ENCODE data around the gene RFPL2.

Gene RFPL2

GRCh38 chr22:32204856-32205722 lies at the start of gene RFPL2:
TSS of gene RFPL2 (minus strand) at chr22:32205073. CDS start at chr22:32202451, 2,622 bp downstream.
- no peaks in the 10 kb centered on the region for H4K20me1 ChIP-seq (ENCODE audit: low read depth, low read length)
- TF ChIP-seq CTCF (IDR thresholded peaks at IDR 0.05; ENCODE audit: insufficient read depth, low read length, poor library complexity, severe bottlenecking) (no peak), EZH2phosphoT487 (conservative IDR thresholded peaks at IDR 0.05; ENCODE audit: low read length) (no peak)
- no peak within 1 kb of the TSS for H3K4me2 ChIP-seq (ENCODE audit: low read depth, low read length, poor library complexity, severe bottlenecking)
- no peaks in the 10 kb centered on the region for H3K9me3 ChIP-seq (ENCODE audit: insufficient read depth, low read length)
- no peak within 1 kb of the TSS for H2AFZ ChIP-seq (ENCODE audit: low read depth, low read length, severe bottlenecking)
- H3K9me2 ChIP-seq (replicated peaks; ENCODE audit: insufficient read depth, low read length) = no peaks in the 10 kb centered on the region
- no peak within 1 kb of the TSS for H3K27ac ChIP-seq (ENCODE audit: low read depth, low read length)
- H3K36me3 ChIP-seq (ENCODE audit: low read length) = no peaks in the 10 kb centered on the region
- H3K27me3 ChIP-seq (ENCODE audit: low read length) = no peaks in the 10 kb centered on the region
- no peak within 1 kb of the TSS for H3K4me3 ChIP-seq (ENCODE audit: insufficient read depth, low read length, poor library complexity, severe bottlenecking)
- H3K9ac ChIP-seq (ENCODE audit: low read length) = no peak within 1 kb of the TSS
- H3K79me2 ChIP-seq (ENCODE audit: insufficient read depth, low read length) = no peaks in the 10 kb centered on the region
- no peaks in the 10 kb centered on the region for H3F3A ChIP-seq (ENCODE audit: insufficient read depth)

- Histone ChIP-seq H3K9me3 (ENCODE audit: insufficient read depth, low read length) (no peaks in the 10 kb centered on the region), H3K36me3 (ENCODE audit: low read length) (no peaks in the 10 kb centered on the region), H3K27ac (ENCODE audit: low read depth, low read length) (no peak overlapping the region), H2AFZ (ENCODE audit: low read depth, low read length, severe bottlenecking) (no peak overlapping the region), H3K27me3 (ENCODE audit: low read length) (no peaks in the 10 kb centered on the region), H4K20me1 (ENCODE audit: low read depth, low read length) (no peaks in the 10 kb centered on the region), H3K4me3 (ENCODE audit: insufficient read depth, low read length, poor library complexity, severe bottlenecking) (no peak overlapping the region), H3K9me2 (replicated peaks; ENCODE audit: insufficient read depth, low read length) (no peaks in the 10 kb centered on the region), H3K4me2 (ENCODE audit: low read depth, low read length, poor library complexity, severe bottlenecking) (no peak overlapping the region), H3K79me2 (ENCODE audit: insufficient read depth, low read length) (no peaks in the 10 kb centered on the region), H3K9ac (ENCODE audit: low read length) (no peak overlapping the region), H3F3A (ENCODE audit: insufficient read depth) (no peaks in the 10 kb centered on the region)
- no peak for TF ChIP-seq EZH2phosphoT487 (conservative IDR thresholded peaks at IDR 0.05; ENCODE audit: low read length)
- TF ChIP-seq CTCF (IDR thresholded peaks at IDR 0.05; ENCODE audit: insufficient read depth, low read length, poor library complexity, severe bottlenecking) = no peak
These were observed 44.4 kb upstream of the RFPL2 start for GRCh38 chr22:32249231-32249630.

- no peaks in the 10 kb centered on the region for H3K27me3 ChIP-seq (ENCODE audit: low read length)
- H3K9ac ChIP-seq (ENCODE audit: low read length) = no peak overlapping the region
These were observed 43.4 kb upstream of the RFPL2 start for GRCh38 chr22:32248276-32248675.

More at GRCh38 chr22:32248276-32248675, 43.4 kb upstream of the RFPL2 start:
- Histone ChIP-seq H3K27ac (ENCODE audit: low read depth, low read length) (no peak overlapping the region), H3K36me3 (ENCODE audit: low read length) (no peaks in the 10 kb centered on the region), H3K79me2 (ENCODE audit: insufficient read depth, low read length) (no peaks in the 10 kb centered on the region), H3K4me2 (ENCODE audit: low read depth, low read length, poor library complexity, severe bottlenecking) (no peak overlapping the region), H3F3A (ENCODE audit: insufficient read depth) (no peaks in the 10 kb centered on the region), H2AFZ (ENCODE audit: low read depth, low read length, severe bottlenecking) (no peak overlapping the region), H3K9me2 (replicated peaks; ENCODE audit: insufficient read depth, low read length) (no peaks in the 10 kb centered on the region), H3K4me3 (ENCODE audit: insufficient read depth, low read length, poor library complexity, severe bottlenecking) (no peak overlapping the region), H4K20me1 (ENCODE audit: low read depth, low read length) (no peaks in the 10 kb centered on the region), H3K9me3 (ENCODE audit: insufficient read depth, low read length) (no peaks in the 10 kb centered on the region)
- no peak for TF ChIP-seq CTCF (IDR thresholded peaks at IDR 0.05; ENCODE audit: insufficient read depth, low read length, poor library complexity, severe bottlenecking)
